ENCODE measurements around the gene IQCE.

IQCE gene

DNA sequence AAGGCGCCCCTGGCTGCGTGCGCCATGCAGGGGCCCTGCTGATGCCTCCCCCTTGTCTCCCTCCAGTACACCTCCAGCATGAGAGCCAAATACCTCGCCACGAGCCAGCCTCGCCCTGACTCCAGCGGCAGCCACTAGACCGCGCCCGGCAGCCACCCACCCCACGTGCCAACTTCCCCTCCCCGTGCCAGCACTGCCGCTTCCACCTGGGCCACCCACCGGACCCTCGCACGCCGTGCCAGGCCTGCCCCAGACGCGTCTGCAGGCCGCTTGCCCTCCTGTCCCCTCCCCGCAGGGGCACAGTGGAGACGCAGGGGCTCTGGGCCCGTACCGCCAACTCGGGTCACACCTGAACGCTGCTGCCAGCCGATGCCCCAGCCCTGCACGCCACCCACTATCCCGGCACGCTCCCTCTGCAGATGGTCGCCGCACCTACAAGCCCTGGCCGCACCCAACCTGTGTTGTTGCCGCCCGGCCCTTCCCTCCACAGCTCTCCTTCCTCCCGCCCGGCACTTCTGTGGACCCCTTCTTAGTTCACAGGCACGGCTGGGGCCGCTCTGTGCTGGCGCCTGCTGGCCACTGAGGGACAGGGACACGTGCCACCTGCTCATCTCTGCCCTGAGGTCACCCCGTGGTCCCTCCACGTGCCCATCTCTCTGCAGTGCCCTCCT is 103.0 kb downstream of the IQCE start:
- no peak for TF ChIP-seq JUND (IDR thresholded peaks at IDR 0.05; ENCODE audit: low read depth)
- in situ Hi-C loops (cut with HindIII; ENCODE audit: low pct_unique_long_range_greater_than_20kb, low sequenced_read_pairs): no loop called here
- no peak for DNase-seq (ENCODE audit: low read depth in 1 of 2, low spot score in 1 of 2)

DNA sequence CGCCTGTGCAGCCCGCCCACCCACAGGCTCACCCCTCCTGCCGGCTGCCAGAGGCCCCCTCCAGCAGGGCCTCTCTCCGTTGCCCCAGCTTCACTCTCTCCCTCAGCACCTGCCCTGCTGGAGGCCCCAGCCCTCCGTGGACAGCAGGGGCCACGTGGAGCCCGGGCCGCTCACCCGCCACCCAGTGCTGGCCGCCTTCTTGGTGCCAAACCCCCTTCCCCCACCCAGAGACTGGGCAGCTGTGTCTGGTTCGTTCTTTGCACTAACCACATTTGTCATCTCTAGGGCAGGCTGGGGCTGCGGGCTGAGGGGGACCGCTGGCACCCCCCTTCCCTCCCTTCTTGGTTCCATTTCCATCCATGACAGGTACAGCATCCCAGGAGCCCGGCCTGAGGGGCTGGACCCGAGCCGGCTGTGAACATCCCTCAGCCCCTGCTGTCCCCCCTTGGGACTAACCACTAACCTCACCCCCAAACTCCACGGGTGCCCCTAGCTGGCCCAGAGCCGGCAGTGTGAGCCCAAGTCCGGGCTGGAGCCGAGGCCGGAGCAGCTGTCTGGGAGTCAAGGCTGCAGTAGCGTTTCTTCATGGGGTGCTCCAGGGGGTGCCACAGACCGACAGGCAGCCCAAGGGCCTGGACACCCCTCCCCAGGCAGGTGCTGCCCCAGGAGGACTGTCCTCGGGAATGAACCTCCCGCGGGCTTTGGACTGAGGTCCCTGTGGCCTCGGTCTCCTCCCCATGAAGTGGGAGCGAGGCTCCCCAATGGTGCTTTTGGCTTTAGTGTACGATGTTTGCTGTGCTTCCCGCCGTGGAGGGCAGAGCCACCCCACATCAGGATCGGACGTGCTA is 103.7 kb downstream of the IQCE start:
- in situ Hi-C loops (cut with HindIII; ENCODE audit: low pct_unique_long_range_greater_than_20kb, low sequenced_read_pairs): no loop called here
- no peak for DNase-seq (ENCODE audit: low read depth in 1 of 2, low spot score in 1 of 2)
- no peak for TF ChIP-seq JUND (IDR thresholded peaks at IDR 0.05; ENCODE audit: low read depth)

DNA sequence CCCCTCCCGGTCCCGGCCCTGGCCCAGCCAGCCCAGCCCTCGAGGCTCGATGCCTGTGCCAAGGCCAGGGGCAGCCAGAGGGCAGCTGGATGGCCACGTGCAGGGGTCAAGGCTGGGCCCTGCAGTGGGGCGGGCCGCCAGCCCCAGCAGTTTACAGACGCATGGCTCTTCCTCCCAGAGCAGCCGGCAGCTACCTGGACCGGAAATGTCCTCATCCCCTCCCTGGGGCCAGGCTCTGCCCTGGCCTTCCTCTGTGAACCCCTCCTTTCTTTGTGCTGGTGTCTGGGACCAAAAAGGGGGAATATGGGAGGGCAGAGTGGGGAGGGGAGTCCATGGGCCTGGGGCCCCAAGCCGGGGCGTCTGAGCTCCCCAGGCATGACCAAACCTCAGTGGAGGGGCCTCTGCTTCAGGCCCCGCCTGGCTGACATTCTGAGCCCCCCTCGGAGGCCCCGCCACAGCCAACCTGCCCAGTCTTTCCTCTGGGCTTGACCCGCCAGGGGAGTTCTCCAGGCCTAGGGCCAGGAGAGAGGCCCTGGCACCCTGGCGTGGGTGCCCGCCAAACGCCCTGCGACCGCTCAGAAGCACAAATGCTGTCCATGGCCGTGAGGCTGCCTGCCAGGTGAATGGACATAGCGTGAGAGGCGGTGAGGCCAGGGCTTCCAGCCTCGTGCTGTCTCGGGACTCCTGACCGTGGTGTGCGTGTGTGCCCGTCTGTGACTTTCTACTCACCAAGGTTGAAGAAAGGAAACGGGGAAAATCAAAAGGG is 104.5 kb downstream of the IQCE start:
- TF ChIP-seq JUND (IDR thresholded peaks at IDR 0.05; ENCODE audit: low read depth): no peak
- no peak for DNase-seq (ENCODE audit: low read depth in 1 of 2, low spot score in 1 of 2)
- in situ Hi-C loops (cut with HindIII; ENCODE audit: low pct_unique_long_range_greater_than_20kb, low sequenced_read_pairs): no loop called here

DNA sequence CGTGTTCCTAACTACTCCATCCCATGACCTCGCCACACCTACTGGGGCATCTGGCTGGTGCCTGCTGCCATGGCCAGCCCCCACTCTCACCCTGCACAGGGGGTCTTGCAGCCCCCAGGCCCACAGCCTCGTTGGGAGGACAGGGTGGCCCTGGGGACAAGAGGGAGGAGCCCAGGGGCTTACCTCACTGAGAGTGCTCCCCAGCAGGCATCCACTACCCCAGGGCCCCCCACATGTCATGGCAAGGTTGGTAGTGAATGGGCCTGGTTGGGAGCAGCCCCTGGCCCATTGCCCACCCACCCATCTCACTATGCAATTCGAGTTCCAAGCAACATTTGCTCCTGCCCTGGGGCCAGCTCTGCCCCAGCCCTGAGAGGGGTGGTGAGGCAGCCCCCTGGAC is 105.2 kb downstream of the IQCE start:
- in situ Hi-C loops (cut with HindIII; ENCODE audit: low pct_unique_long_range_greater_than_20kb, low sequenced_read_pairs): no loop called here
- TF ChIP-seq JUND (IDR thresholded peaks at IDR 0.05; ENCODE audit: low read depth): no peak
- no peak for DNase-seq (ENCODE audit: low read depth in 1 of 2, low spot score in 1 of 2)
